RPMI7951 (cell line): ENCODE data around the gene OSBP2. TPM values are rescaled to one million over a fixed set of nuclear protein-coding genes. Genes with fewer than 3 reads are reported as not detected.
"Not testable (repeated sequence)": the region's sequence is repeated elsewhere in the genome, so short reads cannot be mapped to it uniquely, and the experiment has no call there.

ENCODE experiments used
- DNase-seq: peaks from one replicate; pipeline ENCODE4 v3.0.0-alpha.2; 2012; ENCODE audit warnings: low read depth
- total RNA-seq: library from RNA; depleted of rRNA; stranded (reverse); fragments of >200 nt; shearing (Covaris generic); gene quantifications from 2 replicates; pipeline ENCODE4 v1.2.3, GENCODE V29; 2014

The OSBP2 gene
- total RNA-seq, 1 experiment from 2014 or later: 5.9 TPM

DNA sequence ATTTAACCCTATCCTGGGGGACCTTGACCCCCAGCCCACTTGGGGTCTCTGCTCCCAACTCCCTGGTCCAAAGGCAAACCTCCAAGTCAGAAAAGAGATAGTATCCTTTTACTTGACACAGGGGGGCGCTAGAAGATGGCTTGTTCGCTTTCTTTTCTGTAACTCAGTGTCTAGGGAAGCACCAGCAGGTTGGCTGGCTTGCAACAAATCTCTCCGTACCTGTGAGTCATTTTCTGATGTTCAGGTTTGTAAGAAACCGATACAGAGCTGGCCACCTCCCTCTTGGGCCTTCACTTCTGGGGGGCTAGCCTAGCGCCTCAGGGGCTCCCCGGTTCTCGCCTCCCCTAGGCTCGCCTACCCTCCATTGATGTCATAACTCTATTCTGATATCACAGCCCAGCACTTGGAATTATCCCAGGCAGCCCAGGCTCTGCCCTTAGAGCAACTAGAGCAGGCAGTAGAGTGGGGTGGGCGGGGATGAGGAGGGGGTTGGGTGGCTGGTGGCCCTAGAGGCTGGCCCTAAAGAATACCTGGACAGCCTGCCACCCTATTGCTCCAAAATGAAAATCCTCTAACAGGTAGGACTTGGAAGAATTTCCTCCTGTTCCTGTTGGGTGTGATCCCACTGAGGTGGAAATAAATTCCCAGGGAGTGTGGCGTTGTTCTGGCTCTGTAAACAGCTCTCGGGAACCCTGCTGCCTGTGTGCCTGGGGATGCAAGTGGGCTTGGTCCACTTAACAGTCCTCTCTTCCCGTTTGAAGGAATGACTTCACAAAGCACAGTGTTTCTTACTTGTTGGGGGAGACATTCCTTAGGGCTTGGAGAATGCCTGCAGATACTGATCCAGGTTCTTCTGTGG, 69.4 kb downstream of the OSBP2 start:
- peak; percentile 66 for DNase-seq

- DNase-seq: no peak
These were observed 73.0 kb downstream of the OSBP2 start for GRCh38 chr22:30767661-30768060.

DNA sequence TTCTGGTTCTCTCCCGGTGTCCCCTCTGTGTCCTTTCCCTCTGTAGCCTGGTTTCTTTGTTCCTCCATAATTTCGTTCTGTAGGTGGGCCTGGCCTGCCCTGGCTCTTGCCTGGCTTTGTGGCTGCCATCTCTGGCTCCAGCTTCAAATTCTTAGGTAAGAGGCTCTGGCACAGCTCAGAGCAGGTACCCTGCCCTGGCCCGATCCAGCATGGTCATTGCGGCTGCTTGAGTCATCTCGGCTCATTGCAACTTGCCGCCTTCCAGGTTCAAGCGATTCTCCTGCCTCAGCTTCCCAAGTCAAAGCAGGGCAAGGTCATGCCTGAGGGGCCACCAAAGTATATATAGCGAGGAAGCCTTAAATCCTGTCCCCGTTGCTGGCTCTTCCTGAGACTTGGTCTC, 76.0 kb downstream of the OSBP2 start:
- DNase-seq: no peak

DNA sequence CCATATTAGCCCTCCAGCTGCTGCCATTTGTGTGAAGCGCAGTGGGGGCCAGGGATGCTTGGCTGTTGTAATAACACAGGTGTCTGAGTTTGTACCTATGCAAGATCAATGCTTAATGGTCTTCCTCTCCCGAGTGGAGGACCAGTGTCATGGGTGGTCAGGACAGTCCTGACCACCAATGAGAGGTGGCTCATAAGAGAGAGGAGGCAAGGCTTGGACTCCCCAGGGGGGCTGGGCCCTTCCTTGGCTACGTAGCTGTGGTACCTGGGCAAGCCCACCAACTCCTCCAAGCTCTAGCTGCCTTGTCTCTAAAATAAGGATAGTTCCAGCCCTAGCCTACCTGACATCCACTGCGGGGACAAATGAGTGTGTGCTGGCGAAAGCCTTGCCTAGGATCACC, 79.2 kb downstream of the OSBP2 start:
- DNase-seq: no peak

- no peak for DNase-seq
These were observed 79.9 kb downstream of the OSBP2 start for GRCh38 chr22:30774566-30774965.

DNA sequence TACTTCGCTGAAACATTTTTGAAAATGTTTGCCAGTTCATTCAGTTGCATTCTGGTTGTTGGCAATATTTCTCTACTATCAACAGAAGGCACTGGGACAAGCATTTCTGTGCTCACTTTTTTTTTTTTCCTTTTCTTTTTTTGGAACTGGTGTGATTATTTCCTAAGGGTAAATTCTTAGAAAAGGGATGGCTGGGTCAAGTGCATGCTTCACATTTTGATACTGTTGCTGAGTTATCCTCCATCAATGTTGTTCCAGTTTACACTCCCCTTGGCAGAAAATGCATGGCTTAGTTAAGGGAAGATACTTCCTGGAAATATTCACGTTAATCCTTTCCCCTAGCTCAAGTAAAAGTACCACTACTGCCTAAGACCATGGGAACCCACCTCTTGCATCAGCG, 81.8 kb downstream of the OSBP2 start:
- DNase-seq: no peak

- not testable (repeated sequence) for DNase-seq
These were observed 82.5 kb downstream of the OSBP2 start for GRCh38 chr22:30777146-30777545.

- no peak for DNase-seq
These were observed 82.9 kb downstream of the OSBP2 start for GRCh38 chr22:30777587-30777986.

GRCh38 chr22:30778261-30778660, 83.6 kb downstream of the OSBP2 start:
- DNase-seq: no peak

DNA sequence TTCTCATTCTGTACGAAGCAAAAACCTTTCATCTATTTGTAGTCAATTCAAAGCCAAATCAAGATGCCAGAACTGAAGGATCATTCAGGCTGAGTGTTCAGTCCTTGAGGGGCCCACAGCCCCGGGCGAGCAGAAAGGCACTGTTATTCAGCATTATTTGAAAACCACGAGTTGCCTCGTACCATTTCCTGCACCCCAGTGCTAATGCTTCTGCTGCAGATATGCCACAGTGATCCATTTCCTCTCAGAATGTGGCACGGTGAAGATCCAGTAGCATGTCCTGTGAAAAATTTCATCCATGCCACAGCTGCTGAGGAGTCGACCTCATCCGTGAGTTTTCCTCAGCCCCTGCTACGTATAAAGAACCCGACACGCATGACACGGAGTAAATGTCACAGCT, 85.4 kb downstream of the OSBP2 start:
- DNase-seq: no peak

DNA sequence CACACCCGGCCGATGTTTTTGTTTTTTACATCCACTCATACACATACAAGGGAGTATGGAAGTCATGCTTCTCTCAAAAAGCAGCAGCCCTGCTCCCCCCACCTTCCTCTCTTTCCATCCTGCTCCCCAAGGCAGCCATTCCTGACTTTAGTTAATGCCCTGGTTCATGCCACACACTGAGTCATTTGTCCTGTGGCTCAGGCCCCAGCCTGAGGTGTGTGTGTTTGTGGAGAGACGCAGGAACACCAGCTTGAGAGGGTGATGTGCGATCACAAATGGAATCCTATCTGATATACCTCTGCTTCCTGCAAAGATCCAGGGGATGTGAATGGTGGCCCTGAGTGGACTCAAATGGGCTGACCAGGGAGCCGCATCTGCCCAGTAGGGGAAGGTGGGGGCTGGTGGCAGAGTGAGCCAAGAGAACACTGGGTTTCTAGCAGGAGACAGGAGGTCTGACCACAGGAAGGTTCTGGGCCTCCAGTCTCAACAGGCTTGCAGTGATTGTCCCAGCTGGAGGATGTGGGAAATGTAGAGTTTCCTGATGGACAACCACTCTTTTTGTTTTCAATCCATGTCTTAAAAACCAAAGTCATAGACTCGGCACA, 86.7 kb downstream of the OSBP2 start:
- peak; percentile 40 for DNase-seq

DNA sequence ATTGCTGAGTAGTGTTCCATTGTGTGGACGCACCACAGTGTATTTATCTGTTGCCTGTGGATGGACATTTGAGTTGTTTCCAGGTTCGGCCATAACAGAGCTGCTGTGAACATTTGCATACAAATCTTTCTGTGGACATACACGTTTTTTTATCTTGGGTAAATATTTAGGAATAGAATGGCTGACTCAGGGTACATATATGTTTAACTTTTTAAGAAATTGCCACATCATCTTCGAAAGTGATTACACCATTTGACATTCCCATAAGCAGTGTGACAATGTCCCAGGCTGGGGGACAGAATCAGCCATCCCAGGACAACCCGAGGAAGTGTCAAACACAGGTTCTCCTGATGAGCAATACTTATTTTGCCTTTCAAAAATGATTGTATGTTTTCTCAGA, 87.9 kb downstream of the OSBP2 start:
- no peak for DNase-seq

- DNase-seq: no peak
These were observed 88.3 kb downstream of the OSBP2 start for GRCh38 chr22:30783021-30783420.

DNA sequence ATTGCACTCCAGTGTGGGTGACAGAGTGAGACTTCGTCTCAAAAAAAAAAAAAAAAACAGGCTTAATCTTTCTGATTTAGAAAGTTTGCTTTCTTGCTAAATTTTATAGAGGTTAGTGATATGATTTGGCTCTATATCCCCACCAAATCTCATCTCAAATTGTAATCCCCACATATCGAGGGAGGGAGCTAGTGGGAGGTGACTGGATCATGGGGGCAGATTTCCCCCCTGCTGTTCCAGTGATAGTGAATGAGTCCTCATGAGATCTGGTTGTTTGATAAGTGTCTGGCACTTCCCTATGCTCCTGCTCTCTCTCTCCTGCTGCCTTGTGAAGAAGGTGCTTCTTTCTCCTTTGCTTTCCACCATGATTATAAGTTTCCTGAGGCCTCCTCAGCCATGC, 90.9 kb downstream of the OSBP2 start:
- no peak for DNase-seq

GRCh38 chr22:30790366-30790765, 95.7 kb downstream of the OSBP2 start:
- peak; percentile 50 for DNase-seq

GRCh38 chr22:30792456-30792855, 97.8 kb downstream of the OSBP2 start:
- peak; percentile 42 for DNase-seq

GRCh38 chr22:30795118-30795517, 100.4 kb downstream of the OSBP2 start:
- DNase-seq: no peak

GRCh38 chr22:30801695-30802094, 107.0 kb downstream of the OSBP2 start:
- DNase-seq: no peak

DNA sequence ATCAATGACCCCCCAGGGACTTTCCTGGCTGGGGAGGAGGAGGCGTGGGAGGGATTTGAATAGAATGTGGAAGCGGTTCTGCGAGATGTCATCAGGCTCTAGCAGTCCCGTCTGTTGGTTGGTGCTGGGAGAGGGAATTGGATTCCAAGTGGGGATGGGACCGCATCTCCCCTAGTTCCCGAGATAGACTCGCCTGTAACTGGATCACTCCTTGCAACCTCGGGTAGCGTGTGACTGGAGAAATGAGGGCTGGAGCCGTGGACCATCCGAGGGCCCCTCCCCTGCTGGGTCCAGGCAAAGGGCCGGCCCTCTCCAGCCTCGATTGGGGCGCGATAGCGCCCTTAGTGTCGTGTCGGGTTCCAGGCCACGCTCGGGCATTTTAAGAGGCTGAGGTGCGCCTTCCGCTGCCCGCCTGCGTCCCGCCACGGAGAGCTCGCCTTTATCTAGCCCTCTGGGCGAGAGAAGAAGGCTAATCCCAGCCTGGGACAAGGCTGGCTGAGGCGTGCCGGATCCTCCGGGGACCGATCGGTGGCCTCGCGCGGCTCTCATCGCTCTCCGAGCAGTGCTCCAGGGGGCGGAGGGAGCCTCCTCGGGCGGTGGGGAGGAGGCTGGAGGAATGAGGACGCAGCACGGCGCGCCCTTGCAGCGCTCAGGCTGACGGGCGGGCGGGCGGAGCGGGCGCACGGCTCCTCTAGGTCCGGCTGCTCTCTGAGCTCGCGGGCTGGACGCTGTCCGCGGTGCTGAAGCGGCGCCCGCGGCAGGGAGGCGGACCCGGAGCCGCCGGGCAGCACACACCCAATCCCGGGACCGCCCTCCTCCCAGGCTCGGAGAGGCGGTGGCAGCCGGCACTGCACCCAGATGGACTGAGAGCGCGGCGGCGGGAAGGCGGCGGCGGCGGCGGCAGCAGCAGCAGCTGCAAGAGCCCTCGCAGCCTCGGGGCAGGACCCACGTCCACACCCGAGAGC, 107.8 kb downstream of the OSBP2 start:
- peak; percentile 92 for DNase-seq

GRCh38 chr22:30803679-30804078, 109.0 kb downstream of the OSBP2 start:
- peak; percentile 26 for DNase-seq

- no peak for DNase-seq
These were observed 110.0 kb downstream of the OSBP2 start for GRCh38 chr22:30804626-30805025.

DNA sequence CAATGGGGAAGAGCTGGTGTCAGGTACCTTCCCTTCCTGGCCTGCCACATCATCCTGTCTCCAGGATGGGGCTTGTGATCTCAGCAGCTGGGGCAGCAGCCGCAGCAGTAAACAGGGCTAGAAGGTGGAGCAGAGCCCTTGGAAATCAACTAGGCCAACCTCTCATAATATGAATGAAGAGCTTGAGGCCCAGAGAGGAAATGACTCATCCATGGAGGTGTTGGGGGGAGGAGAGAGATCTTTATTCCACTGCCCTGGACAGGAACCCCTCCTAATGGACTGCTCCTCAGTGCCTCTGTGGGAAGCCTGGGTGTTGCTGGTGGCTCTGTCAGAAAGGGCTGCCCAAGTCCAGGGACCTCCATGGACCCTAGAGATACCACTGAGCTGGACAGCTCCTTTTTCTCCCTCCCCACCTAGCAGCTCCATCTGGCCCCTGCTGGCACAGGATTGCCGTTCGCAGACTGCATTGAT, 111.8 kb downstream of the OSBP2 start:
- peak; percentile 90 for DNase-seq
